ENCODE measurements around the gene PACS1.
"Not testable (repeated sequence)": the region's sequence is repeated elsewhere in the genome, so short reads cannot be mapped to it uniquely, and the experiment has no call there.

The PACS1 gene

DNA sequence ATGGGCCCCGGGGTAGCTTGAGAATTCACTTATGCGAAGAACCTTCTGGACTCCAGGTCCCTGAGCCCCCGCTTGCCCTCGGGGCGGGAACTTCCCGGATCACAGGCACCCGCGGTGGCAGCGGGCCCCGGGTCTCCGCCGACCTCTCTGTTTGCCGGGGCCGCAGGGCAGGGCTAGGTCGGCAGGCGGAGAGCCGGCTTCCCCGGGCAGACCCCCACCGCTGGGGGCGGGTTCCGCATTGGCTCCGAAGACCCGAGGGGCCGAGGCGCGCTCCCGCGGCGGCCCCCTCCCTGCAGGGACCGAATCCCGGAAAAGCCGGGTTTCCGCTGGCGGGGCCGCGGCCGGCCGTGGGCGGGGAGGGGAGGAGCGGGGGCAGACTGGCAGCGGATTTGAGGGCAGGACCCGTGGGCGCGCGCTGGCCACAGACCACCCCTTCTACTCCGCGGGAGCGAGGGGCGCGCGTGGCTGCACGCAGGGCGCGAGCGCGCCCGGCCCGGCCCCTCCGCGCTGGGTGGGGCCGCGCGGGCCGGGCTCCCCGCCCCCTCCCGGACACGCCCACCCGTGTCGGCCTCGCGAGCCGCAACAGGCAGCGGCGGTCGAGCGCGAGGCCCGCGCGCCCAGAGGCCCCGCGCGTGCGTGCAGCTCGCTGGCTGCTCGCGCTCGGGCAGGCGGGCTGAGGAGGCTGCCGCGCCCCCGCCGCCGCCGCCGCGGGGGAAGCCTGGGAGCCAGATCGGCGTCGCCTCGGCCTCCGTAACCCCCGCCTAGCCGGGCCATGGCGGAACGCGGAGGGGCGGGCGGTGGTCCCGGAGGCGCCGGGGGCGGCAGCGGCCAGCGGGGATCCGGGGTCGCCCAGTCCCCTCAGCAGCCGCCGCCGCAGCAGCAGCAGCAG, at the start of gene PACS1:
Gene PACS1, plus strand, starts transcription at position 558 of the 889 bp plus-strand sequence. Its CDS starts 215 bp downstream, at position 773.
- peak; percentile 83 for DNase-seq

DNA sequence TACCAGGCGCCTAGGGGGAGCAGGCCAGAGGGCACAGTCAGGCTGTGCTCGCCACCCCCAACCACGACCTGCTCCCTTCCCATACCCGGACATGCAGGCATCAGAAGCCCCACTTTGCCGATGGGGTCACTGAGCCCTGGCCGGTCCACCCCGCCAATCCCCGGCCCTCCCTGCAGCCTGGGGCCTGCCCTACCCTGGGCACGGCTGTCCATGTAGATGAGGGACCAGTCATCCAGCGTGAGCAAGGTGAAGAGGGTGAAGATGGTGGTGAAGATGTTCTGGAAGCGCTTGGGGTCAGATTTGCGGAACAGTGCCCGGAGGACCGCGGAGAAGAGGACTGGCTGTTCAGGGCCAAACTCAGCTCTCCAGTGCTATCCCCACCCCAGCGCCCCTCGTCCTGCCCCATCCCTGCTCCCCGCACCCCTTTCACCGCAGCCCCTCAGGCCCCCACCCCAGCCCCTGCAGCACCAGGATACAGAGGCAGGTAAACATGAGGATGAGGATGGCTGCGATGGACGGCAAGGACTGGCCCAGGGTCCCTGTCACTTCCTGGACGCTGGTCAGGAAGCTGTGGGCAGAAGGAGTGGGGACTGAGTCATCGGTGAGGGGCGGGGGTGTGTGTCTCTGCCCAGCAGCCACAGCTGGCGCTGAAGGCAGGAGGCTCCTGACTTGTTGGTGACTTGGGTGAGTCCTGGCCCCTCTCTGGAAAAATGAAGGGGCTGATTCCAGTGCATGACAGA, 49.3 kb upstream of the PACS1 start:
- DNase-seq, result no peak

DNA sequence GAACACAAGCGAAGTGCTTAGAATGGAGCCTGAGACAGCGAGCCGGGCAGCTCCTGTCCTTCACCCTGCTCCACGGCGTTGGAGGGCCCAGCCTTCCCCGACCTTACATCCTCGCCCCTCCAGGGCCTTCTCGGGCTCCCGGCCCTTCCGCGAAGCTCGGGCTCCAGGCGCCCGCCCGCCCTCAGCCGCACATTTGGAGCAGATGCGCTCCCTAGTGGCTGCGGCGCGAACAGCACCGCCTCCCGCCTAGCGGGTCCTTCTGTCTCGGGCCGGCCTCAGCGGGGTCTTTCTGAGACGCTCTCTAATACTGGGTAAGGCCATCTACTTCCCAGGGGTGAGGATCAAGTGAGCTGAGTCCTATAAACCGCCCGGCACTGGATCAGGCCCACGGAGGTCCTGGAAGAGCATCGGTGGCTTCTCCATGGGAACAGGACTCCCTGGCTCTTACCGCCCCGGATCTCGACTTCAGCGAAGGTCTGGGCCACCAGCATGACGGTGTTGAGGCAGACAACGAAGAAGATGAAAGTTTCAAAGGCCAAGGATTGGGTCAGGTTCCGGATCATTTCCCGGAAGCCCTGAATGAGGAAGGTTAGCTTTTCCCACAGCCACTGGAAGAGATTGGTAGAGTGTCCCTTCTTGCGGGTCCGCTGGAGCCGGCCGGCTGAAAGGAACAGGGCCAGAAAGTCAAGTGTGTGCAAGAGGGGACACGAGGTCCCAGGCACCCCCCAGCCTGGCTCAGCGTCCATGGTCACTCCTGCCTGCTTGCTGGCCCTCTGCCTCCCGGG, 47.5 kb upstream of the PACS1 start:
- DNase-seq, result peak; percentile 85

DNA sequence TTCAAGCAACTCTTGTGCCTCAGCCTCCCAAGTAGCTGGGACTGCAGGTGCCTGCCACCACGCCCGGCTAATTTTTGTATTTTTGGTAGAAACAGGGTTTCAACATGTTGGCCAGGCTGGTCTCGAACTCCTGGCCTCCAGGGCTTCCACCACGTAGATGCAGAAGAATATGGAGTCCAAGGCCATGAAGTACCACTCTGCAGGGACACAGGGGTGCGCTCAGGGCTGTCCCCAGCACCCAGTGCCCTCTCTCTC, 47.0 kb upstream of the PACS1 start:
- not testable (repeated sequence) for DNase-seq

DNA sequence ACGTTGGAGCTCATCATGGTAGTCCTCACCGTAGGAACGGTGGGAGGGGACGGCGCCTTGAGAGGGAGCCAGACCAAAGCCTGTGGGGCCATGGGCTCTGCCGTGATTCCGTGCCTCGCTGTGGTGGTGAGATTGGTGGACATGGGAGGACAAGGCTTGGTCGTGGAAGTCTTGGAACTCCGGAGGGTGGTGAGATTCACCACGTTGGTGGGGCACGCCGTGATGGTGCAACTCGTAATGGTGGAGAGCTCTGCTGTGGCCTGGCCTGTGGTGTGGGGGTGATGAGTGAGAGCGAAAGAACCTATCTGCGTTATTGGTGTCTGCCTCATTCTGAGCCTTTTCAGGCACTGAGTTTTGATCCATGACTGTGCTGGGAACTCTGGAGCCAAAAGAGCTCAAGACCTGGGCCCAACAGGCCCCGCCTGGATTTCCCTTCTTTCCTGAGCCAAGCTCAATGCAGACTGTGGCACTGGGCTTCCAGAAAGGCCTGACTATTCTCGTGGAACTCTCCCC, 44.0 kb upstream of the PACS1 start, which contains the start of gene CATSPER1:
Gene CATSPER1, minus strand, starts transcription at position 463 of the 513 bp plus-strand sequence. Its CDS starts 100 bp downstream, at position 363.
- DNase-seq, result no peak

DNA sequence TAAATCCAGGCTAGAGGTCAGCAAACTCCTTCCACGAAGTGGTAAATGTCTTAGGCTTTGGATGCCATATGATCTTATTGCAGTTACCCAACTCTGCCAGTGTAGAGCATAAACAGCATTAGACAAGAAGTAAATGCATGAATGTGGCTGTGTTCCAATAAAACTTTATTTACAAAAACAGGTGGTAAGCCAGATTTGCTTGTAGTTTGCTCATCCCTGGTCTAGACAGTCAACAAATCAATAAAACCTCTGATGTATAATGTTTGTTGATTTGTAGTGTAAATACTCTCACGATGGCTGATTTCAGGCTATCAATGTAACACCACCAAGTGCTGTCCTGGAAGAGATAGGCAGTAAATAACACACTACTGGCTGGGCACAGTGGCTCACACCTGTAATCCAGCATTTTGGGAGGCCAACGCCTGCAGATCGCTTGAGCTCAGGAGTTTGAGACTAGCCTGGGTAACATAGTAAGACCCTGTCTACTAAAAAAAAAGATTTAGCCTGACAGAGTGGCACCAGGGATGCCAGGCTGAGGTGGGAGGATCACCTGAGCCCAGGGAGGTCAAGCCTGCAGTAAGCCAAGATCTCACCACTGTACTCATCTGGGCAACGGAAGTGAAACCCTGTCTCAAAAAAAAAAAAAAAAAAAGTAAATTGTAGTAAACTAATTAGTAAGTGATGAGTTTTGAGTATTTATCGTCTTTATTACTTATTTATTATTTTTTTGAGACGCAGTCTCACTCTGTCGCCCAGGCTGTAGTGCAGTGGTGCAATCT, 36.9 kb upstream of the PACS1 start:
- DNase-seq, result no peak

DNA sequence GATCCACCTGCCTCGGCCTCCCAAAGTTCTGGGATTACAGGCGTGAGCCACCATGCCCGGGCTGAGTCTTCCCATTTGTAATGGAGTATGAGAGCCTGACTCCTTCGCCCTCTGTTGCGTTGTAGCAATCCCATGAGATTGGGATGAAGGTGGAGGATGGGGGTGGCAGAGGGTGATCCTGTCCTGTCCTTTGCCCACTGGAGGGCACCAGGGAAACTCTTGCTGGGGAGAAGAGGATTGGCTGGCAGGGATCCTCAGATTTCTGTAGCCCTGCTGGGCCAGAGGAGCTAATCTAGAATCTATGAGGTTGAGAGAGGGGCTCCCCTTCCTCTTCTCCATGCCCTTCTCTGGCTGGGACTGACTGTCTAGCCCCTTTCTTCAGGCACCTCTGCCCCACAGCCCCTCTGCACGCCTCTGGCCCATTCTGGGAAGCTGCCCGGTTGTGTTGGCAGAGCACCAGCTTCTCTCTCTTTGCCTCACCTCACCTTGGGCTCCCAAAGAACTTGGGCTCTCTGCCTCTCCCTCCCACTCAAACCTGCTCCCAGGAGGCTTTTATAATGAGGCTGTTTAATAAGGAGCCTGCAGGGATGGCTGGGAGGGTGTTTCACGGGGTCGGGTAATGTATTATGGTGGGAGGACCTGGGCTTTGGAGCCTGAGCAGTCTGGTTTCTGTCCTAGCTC, 34.3 kb upstream of the PACS1 start:
- DNase-seq, result no peak

DNA sequence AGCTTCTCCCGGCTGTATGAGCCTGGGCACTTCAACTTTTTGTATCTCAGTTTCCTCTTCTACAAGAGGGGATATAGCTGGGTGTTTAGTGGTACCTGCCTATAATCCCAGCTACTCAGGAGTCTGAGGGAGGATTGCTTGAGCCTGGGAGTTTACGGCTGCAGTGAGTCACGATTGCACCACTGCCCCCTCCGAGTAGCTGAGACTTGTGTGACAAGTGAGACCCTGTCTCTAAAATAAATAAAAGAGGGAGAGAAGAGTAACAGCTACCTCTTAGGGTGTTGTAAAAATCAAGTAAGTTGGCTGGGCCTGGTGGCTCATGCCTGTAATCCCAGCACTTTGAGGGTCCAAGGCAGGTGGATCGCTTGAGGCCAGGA, 33.8 kb upstream of the PACS1 start:
- DNase-seq, result no peak

DNA sequence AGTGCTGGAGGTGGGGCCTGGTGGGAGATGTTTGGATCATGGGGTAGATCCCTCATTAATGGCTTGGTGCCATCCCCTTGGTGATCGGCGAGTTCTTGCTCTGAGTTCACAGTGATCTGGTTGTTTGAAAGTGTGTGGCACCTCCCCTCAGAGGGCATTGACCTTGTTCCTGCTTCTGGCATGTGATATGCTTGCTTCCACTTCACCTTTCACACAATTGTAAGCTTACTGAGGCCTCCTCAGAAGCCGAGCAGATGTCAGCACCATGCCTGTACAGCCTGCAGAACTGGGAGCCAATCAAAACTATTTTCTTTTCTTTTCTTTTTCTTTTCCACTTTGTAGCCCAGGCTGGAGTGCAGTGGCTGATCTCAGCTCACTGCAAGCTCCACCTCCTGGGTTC, 32.7 kb upstream of the PACS1 start:
- no peak for DNase-seq

DNA sequence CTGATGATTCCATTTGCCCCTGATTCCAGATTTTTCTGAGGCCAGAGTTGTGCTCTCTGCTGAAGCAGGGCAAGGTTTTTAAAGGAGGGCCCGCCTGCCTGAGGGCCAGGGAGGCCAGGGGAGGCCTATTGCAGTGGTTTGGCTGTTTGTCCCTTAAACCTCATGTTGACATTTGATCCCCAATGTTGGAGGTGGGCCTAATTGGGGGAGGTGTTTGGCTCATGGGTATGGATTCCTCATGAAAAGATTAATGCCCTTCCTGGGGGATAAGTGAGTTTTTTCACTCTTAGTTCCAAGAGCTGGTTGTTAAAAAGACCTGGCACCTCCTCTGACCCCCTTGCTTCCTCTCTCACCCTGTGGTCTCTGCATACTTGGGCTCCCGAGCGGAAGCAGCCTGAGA, 30.3 kb upstream of the PACS1 start:
- DNase-seq, result no peak

DNA sequence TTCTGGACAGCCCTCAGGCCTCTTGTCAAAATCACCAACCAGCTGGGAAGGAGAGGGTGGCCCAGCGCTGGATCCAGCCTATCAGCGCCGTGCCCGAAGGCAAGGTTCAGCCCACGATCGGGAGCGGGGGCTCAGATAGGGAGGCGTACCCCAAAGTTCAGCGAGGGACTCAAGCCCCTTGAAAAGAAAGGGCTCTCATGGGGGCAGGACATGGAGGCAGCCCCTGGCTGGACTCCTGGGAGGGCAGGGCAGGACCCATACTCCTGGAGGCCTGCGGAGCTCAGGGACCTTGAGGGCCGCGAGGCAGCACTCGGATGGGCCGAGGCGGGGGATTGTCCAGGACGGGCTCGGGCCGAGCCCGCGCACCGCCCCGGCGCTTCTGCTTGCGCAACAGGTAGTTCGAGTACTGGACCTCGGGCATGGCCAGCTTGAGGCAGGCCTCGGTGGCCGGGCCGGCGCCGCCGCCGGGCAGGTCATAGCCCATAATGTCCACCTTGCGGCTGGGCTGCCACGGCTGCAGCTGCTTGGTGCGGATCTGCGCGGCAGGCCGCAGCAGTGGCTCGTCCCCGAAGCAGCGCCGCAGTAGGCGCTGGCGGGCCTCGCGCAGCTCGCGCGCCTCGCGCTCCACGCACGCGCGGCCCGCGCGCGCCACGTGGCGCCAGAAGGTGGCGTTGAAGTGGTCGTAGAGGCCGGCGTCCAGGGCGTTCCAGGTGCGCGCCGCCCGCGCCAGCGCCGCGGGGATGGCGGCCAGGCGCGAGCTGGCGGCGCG, 27.7 kb upstream of the PACS1 start:
- no peak for DNase-seq

DNA sequence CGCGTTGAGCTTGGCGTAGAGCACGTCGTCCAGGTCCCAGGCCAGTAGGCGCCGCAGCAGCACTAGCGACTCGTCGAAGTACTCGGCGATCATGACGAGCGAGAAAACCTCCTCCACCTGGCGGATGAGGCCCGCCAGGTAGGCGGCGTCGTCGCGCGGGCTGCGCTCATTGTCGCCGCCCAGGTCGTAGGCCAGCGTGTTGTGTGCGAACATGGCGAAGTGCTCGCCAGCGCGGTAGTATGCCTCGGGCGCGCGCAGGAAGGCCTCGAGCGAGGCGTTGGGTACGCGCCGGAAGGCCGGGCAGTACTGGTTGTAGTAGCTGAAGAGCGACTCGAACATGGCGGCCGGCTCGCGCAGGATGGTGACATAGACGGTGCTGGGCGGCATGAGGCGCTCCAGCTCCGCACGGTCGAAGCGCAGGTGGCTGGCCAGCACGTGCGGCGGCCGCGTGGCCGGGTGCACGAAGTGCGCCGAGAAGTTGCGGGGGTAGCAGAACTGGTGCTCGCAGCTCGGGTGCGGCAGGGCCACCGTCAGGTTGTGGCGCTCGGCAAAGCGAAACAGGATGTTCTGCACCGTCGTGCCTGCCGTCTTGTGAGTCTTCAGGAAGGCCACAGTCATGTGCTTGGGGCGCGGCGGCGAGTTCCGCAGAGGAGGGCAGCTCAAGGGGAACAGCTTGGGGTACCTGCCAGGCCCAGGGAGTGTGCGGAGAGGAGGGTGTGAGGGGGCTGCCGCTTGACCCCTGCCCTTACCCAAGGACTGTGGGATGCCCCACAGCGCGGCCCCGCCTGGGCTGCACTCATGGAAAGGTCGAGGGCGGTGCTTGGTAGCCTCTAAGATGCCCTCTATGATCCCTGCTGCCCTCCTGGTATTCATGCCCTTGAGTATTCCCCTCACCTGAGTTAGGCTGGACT, 26.8 kb upstream of the PACS1 start:
- no peak for DNase-seq

DNA sequence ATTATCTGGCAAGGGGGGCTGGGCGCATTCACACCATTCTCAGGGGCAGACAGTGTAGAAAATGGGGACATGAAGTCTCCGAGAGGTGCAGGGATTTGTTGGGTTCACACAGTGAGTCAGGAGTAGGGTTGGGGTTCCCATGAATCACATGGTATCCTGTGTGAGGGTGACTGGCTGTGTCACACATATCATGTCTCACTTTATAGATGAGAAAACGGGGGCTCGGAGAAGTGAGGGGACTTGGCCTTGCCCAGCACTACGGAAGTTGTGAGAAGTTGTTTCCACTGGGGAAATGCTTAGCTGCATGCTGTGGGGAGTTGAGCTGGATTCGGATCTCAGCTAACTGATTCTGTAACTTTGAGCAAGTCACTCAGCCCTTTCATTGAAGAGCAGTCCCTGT, 25.3 kb upstream of the PACS1 start:
- no peak for DNase-seq

DNA sequence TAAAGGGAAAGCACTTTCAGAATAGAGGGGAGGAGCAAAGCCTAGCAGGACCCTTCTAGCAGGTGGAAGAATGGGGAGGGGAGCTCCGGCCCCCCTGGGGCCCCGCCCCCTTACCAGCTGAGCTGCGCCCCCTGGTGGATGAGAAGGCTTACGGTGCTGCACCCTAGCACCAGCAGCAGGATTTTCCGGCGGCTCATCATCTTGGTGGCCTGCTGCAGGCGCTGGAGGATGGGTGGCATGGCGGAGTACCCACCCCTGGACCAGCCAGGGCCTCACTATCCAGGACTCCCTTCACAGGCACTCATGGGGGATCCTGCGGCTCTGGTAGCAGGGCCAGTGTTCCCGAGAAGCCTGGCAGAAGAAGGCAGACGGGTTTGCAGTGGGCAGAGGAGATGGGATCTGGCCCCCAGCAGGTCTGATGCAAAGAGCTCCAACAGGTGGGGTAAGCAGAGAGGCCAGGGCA, 24.9 kb upstream of the PACS1 start:
- DNase-seq, result peak; percentile 92

DNA sequence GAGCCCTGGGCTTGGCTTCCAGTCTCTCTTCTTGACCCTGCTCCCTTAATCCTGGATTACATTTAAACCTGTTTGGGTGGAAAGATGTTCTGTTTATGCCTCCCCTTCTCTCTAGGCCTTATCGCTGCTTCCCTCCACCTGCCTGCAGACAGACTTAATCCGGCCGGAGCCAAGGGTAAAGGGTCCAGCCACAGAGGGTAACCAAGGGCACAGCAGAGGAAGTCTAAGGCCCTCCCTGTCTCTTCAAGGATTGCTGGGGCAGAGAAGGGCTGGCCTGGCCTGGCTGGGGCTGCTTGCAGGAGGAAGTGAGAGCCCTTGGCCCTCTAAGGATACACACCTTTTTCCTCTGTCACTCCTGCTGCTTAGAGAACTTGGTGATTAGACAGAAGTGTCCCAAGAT, 23.2 kb upstream of the PACS1 start:
- no peak for DNase-seq

DNA sequence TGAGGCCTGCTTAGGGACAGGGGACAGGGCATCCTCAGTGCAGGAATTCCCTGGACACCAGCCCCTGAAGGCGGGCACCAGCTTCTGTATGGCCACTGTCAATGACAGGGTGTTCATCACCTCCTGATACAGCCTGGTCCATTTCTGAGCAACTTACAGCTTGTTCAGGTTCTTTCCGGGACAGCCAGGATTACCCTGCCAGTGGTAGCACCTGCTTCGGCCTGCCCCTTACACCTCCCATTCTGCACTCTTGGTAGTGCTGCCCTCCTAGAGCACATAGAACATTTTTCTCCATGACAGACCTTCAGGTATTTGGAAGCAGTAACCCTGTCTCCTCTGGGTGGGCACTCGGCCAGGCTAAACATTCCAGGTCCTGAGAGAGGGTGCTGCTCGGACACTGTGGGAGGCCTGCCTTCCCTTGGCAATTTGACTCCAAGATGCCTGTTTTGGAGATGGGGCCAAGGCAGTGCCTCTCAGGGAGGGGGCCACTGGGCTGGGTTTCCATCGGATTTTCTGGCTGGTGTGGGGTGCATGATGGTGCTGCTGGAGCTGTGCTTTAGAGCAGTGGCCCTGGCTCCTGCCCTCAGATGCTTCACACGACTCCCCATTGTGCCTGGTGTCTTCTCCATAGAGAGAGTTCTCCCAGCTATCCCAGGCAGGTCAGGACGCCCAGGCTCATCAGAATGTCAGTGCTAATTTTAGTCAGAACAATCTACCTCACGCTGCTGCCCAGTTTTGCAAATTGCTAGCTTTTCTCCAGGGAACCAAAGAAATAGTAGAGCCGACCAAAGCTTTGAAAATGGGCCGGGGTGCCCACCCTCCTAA, 22.3 kb upstream of the PACS1 start:
- DNase-seq, result no peak

DNA sequence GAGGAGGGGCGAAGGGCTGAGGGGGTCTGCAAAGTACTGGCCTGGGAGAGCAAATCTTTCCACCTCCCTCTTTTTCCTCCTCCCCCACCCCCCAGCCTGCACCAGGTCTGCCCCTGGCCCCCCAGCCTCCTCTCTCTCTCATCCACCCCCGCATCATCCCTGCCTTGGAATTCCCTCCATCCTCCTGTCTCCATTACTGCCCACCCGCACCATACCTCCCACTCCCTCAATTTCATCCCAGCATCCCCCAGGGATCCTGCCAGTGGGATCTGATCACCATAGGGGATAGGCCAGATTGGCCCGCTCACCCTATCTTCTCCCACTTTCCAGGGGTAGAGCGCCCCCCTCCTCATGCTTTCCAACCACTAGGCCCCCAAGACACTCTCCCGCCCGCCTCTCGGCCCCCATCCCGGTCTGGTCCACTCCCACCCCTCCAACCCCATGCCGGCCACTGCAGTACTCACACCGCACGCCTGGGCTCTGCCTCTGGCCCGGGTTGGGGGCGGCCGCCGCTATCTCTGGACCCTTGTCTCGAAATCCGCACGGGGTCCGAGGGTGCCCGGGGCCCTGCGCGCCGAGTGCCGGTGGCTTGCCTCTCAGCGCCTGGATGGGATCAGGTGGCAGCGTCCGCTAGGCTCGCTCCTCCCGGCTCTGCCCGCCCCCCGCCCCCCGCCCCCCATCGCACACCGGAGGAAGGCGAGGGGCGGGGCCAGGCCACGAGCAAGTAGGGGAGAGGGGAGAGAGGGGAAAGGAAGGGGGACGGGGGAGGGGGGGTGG, 21.3 kb upstream of the PACS1 start, which contains the start of gene GAL3ST3:
Gene GAL3ST3, minus strand, starts transcription at position 615 of the 777 bp plus-strand sequence. CDS start 3,746 bp downstream, outside the sequence.
- DNase-seq, result peak; percentile 75
